Activated CD4-positive, alpha-beta T cell treated with anti-CD3 and anti-CD28 coated beads, Interleukin-2, amount 50 U/mL, for 24 hours (primary cell): ENCODE results near the gene CCDC61.

Experiments
- DNase-seq, 2 donors: peaks; one replicate each; pipeline ENCODE4 v3.0.0-alpha.2; 2020; ENCODE audit warnings: low read depth in 1 of 2, low spot score in 1 of 2

Gene CCDC61

DNA sequence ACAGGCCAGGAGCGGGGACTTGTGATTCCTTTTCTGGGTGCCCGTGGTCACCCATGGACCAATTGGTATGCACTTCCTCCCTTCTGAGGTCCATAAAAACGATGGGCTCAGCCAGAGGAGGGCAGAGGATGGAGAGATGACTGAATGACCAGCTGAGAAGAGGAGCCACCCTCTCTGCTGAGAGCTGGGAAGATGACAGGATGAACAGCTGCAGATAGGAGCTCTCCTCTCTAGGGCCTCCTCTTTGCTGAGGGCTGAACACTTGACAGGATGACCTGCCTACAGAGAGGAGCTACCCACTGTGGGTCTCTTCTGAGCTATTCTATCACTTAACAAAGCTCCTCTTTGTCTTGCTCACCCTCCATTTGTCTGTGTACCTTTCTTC, 41.5 kb downstream of the CCDC61 start:
- no peak for DNase-seq

DNA sequence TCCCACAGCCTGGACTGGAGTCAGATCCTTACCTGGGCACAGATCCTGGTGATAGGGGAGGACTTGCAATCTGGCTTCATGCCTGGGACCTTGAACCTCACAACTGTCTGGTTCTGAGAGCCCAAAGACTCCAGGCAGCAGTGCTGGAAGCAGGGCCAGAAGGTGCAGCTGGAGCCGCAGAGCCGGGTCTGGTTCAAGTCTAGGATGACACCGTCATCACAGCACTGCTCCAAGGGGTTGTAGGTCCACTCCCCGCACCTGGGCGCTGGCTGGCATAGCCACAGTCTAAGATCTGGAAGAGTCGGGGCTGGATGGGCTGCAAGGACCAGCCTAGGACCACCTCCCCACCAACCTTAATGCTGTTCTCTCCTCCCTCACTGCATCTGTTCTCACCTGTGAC, 44.9 kb downstream of the CCDC61 start:
- no peak for DNase-seq

GRCh38 chr19:46040952-46041500, 45.8 kb downstream of the CCDC61 start, which contains the start of gene IGFL4:
IGFL4 (minus strand) TSS chr19:46041002; CDS start chr19:46040962, 40 bp downstream.
- DNase-seq, result no peak

DNA sequence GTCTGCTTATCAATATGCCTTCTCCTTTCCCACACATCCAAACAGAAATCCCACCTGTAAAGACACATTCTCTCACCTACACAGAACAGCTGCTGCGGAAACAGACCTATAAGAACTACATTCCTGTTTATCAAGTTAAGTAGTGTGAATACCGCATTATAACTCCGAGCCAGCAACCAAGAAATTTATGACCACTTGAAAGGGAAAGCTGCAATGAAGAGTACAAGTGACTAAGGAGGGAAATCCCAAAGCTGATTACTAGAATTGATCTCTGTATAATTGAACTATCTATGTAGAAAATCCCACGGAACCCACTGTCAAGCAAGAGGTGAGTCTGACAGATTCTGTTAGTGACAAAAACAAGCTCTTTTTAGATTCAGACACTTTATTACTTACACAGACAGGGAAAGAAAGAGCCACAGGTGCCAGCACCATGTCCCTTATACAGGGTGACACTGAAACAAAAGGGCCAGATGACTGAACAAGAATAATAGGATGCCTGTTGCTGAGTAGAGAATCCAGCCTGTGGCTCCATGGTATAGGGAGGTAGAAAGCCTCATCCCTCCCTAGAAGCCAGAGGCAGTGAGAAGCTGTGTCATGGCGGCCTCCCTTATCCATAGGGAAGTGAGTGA, 47.1 kb downstream of the CCDC61 start:
- DNase-seq, result no peak

GRCh38 chr19:46043519-46043918, 48.3 kb downstream of the CCDC61 start:
- no peak for DNase-seq

- DNase-seq, result no peak
These were observed 54.3 kb downstream of the CCDC61 start for GRCh38 chr19:46049597-46049996.

DNA sequence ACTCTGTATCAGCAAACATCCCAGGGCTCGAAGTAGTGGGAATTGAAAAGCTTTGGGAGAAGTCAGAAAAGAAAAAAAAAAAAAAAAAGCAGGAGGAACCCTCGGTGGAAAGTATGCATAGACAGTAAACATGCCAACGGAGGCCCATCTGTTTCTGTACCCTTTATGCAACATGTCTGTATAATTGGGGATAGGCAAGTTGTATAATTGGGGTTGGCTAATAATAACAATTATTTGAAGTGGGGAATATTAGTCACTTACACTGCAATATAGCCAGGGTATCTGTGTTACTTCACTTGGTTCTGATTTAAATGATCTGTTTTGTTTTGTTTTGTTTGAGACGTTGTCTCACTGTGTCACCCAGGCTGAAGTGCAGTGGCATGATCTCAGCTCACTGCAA, 57.6 kb downstream of the CCDC61 start:
- no peak for DNase-seq

- no peak for DNase-seq
These were observed 61.3 kb downstream of the CCDC61 start for GRCh38 chr19:46056536-46056935.

DNA sequence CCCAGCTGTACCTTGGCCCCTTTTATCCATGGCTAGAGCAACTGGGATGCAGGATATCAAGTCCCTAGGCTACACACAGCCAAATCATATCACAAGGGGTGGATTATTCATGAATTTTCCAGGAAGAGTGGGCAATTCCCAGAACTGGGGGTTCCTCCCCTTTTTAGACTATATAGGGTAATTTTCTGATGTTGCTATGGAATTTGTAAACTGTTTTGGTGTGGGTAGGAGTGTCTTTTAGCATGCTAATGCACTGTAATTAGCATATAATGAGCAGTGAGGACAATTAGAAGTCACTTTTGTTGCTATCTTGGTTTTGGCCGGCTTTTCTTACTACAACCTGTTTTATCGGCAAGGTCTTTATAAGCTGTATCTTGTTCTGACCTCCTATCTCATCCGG, 63.5 kb downstream of the CCDC61 start:
- no peak for DNase-seq

DNA sequence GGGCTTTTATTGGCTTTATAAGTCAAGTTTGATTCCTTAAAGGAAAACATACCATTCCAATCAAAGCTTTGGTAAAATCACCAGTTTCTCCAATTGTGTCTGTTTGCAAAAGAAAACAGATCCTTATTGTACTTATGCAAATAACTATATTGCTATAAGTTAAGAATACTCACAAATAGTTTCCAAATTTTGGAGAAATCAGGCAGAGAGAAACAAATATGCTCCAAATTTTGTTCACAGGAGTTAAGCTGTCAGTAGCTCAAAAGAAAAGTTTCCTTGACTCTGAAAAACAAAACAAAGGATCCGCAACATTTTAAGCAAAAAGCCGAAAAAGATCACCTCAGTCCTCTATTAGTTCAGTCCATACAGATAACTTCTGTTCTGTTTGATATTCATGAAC, 64.7 kb downstream of the CCDC61 start:
- DNase-seq, result no peak

DNA sequence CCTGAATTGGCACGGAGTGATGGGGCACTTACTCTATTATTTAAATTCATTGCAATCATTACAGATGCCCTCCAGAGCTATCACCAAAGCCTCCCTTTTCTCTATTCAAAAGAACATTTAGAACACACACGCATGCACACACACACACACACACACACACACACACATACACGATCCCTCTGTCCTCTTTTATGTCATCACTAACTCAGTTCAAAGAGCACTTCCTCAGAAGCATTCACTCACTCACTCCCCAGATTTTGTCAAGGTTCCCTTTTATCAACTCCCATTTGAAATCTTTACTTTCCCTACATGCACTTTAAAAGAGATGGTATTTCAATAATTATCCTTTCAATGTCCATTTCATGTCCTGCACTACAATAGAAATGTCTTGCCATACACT, 67.9 kb downstream of the CCDC61 start:
- no peak for DNase-seq

DNA sequence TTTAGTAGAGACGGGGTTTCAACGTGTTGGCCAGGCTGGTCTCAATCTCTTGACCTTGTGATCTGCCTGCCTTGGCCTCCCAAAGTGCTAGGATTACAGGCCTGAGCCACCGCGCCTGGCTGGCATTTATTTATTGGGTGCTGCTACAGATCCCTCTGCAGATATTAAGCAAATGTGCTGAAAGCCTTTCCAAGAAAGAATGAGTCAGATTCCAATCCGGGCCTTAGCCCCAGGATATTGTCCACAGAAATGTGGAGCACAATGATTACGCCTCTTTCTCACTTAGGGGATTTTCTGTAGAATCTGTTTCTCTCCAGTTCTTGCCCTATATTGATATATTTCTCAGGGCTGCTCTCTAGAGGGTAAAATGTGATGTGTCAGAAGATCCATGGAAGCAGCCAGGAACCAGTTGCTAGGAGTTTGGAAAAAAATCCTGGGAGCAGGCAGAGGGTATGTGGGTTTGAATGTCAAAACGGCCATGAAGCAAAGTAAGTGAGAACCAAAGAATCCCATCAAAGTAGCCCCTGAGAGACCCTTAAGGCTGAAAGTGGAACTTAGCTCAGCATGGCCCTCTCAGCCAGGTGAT, 70.3 kb downstream of the CCDC61 start:
- DNase-seq, result no peak

DNA sequence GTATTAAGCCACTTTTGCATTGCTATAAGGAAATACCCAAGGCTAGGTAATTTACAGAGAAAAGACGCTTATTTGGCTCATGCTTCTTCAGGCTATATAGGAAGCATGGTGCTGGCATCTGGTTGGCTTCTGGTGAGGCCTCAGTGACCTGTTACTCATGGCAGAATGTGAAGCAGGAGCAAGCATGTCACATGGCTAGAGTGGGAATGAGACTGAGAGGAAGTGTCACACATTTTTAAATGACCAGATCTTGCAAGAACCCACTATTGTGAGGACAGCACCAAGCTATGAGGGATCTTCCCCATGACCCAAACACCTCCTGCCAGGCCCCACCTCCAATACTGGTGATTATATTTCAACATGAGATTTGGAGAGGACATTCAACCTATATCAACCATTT, 71.2 kb downstream of the CCDC61 start:
- no peak for DNase-seq

- no peak for DNase-seq
These were observed 72.4 kb downstream of the CCDC61 start for GRCh38 chr19:46067691-46068090.
